HG03571 (cell line): ENCODE data around the gene TMBIM1.
"Not testable (repeated sequence)": the region's sequence is repeated elsewhere in the genome, so short reads cannot be mapped to it uniquely, and the experiment has no call there.

Experiments
- ATAC-seq: cut with Tn5 transposase; IDR thresholded peaks from one replicate; pipeline ENCODE4 v1.9.1; 2021; ENCODE audit not compliant: unreplicated experiment

TMBIM1 gene

DNA sequence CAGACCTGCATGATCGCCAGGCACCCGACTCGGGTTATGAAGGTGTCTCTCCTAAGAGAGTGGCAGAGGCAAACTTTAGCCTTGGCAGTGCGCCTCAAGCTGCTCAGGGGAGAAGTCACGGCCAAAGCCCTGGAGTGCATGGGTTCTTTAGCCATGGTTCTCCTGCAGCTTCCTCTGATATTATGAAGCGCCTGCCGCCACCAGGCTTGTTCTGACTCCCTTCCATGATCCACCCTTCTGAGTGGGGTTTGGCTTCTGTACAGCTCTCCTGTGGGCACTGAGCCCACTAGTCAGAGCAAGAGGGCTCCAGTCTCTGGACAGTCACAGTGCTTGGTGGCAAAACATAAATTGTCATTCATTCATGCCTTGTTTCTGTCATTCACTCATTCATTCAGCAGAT is 25.9 kb upstream of the TMBIM1 start:
- no peak for ATAC-seq

GRCh38 chr2:218317835-218318234 is 25.5 kb upstream of the TMBIM1 start:
- no peak for ATAC-seq

DNA sequence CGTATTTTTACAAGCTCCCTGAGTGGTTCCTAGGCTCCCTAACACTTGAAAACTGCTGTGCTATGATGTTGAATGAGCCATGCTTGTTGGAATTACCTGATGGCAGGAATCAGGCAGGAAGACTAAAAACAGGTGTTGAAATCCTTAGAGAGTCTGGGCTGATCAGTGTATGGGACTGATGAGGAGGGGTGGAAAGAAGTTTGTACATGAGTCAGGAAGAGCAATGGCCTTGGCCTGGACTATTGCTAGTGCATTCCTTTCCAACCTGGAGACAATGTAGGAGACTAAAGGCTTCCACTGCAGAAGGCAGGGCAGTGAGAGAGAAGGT is 25.0 kb upstream of the TMBIM1 start:
- ATAC-seq = no peak

GRCh38 chr2:218315397-218315796 is 23.1 kb upstream of the TMBIM1 start:
- ATAC-seq = no peak

DNA sequence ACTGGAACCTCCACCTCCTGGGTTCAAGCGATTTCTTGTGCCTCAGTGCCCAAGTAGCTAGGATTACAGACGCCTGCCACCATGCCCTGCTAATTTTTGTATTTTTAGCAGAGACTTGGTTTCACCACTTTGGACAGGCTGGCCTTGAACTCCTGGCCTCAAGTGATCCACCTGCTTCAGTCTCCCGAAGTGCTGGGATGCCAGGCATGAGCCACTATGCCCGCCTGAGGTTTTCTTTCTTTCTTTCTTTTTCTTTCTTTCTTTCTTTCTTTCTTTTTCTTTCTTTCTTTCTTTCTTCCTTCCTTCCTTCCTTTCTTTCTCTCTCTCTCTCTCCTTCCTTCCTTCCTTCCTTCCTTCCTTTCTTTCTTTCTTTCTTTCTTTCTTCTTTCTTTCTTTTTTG is 22.5 kb upstream of the TMBIM1 start:
- not testable (repeated sequence) for ATAC-seq

GRCh38 chr2:218313356-218313755 is 21.1 kb upstream of the TMBIM1 start:
- no peak for ATAC-seq

- no peak for ATAC-seq
These were observed 20.0 kb upstream of the TMBIM1 start for GRCh38 chr2:218312267-218312756.

DNA sequence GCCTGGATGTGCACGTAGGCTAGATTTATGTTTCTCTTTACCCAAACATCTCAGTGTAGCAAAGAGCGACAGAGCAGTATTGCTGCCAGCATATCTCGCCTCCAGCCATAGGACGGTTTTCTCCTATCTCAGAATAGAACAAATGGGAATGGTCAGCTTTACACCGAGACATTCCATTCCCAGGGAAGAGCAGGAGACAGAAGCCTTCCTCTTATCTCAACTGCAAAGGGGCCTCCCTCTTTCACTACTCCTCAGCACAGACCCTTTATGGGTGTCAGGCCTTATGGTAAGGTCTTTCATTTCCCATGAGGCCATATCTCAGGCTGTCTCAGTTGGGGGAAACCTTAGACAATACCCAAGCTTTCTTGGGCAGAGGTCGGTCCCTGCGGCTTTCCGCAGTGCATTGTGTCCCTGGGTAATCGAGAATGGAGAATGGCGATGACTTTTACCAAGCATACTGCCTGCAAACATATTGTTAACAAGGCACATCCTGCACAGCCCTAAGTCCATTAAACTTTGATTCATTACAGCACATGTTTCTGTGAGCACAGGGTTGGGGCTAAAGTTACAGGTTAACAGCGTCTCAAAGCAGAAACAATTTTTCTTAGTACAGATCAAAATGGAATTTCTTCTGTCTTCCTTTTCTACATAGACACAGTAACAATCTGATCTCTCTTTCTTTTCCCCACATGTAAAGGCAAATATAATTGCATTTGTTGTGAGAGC is 19.4 kb upstream of the TMBIM1 start:
- ATAC-seq = not testable (repeated sequence)

DNA sequence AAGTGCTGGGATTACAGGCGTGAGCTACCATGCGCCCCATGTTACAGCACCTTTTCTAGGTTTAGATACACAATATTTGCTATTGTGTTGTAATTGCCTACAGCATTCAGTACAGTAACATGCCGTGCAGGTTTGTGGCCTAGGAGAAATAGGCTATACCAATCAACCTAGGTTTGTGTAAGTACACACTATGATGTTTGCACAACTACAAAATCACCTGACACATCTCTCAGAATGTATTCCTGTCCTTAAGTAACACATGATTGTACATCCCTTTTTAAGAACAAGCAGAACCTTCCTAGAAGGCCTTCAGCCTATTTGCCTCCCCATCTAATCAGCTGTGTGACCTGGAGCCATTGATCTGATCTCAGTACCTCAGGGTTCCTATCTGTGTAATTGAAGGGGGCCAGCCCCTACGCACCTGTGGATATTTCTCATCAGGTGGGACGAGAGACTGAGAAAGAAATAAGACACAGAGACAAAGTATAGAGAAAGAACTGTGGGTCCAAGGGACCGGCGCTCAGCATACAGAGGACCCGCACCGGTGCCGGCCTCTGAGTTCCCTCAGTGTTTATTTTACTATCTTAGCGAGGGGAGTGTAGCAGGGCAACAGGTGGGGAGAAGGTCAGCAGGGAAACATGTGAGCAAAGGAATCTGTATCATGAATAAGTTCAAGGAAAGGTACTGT is 18.7 kb upstream of the TMBIM1 start:
- ATAC-seq = no peak

DNA sequence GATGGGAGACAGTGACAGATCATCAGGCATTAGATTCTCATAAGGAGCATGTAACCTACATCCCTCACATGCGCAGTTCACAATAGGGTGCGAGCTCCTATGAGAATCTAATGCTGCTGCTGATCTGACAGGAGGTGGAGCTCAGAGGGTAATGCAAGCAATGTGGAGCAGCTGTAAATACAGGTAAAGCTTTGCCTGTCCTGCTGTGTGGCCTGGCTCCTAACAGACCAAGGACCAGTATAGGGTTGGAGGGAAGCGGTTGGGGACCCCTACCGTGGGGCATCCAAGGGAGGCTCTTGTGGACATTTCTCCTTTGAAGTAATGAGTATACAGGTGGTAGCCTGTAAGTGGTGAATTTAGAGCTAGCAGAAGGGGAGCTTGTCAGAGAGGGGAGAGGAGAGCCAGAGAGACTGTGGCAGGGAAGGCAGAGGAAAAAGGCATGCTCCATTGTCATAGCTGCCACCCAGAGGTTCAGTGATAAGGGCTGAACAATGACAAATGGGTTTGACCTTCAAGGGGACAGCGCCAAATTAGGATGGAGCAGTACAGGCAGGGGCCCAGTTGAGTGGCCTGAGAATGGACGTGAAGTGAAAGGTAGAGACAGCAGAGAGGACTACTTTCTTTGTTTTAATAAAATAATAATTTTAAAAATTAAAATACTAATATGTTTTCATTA is 15.2 kb upstream of the TMBIM1 start:
- ATAC-seq = no peak

GRCh38 chr2:218306184-218306920 is 14.0 kb upstream of the TMBIM1 start:
- no peak for ATAC-seq

GRCh38 chr2:218305383-218305782 is 13.1 kb upstream of the TMBIM1 start:
- no peak for ATAC-seq

DNA sequence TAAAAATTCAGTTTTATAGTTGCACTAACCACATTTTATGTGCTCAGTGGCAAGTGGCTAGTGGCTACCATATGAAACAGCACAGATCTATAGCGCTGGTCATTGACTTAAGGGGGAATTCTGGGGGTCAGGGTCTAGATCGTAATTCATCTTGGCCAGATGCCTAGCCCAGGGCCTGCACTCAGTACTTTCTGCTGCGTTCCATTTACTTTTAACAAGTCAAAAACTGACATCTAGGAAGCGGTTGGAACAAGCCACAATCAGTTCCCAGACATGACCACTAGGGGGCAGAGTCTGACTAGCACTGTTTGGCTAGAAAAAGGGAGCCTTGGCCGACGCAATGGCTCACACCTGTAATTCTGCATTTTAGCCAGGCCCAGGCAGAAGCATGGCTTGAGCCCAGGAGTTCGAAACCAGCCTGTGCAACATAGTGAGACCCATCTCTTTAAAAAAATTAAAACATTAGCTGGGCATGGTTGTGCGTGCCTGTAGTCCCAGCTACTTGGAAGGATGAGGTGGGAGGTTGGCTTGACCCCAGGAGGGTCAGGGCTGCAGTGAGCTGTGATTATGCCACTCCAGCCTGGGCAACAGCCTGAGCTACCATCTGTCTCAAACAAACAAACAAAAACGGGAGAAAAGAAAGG is 9.0 kb upstream of the TMBIM1 start:
- peak; percentile 76 for ATAC-seq

DNA sequence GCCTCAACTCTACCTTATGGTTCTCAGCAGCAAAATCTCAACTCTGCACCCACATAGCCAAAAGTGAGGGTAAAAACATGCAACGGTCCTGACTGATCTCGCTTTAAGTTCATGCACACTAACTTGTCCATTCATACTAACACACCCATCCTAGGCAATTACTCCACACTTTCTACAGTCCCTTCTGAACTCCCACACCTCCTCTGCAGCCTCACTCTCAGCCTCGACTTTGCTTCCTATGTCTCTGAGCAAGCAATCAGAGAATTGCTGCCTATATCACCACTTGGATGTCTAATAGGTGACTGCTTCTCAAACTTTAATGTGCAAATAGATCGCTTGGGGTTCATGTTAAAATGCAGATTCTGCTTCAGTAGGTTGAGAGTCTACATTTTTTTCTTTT is 7.8 kb upstream of the TMBIM1 start:
- ATAC-seq = no peak

GRCh38 chr2:218298314-218298875 is 6.1 kb upstream of the TMBIM1 start:
- no peak for ATAC-seq

GRCh38 chr2:218296847-218297246 is 4.5 kb upstream of the TMBIM1 start:
- ATAC-seq = no peak

GRCh38 chr2:218296200-218296599 is 3.9 kb upstream of the TMBIM1 start:
- ATAC-seq = no peak

DNA sequence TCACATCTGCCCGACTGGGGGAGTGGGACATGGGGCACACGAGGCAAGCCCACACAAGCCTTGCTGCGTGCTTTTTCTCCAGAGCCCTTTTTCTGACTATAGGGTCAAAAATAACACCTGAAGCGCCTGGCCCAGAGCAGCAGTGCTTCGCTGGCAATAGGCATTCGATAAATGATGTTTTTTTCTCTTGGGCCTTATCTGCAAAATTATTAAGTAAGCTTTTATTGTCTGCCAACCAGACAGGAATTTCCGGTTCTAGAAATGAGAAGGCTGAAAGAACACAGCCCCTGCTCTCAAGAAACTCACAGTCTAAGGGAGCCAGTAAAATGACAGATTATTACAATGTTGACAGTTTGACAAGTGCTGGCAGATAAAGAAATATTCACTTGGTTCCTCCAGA is 2.7 kb upstream of the TMBIM1 start:
- no peak for ATAC-seq

- no peak for ATAC-seq
These were observed 2.2 kb upstream of the TMBIM1 start for GRCh38 chr2:218294430-218295022.

GRCh38 chr2:218293715-218294429 is 1.6 kb upstream of the TMBIM1 start:
- no peak for ATAC-seq
